ENCODE data around the gene REXO2.

Gene REXO2

GRCh38 chr11:114440971-114441763 is 1.9 kb downstream of the REXO2 start:
- no peak overlapping the region for H3K23ac ChIP-seq (ENCODE audit: low read length in 2 of 2)
- no peak overlapping the region for H3K27ac ChIP-seq (ENCODE audit: low read length, poor library complexity, severe bottlenecking)
- no peak overlapping the region for H2BK12ac ChIP-seq (ENCODE audit: low read length in 2 of 2)
- H4K8ac ChIP-seq (ENCODE audit: low read length), result no peak overlapping the region
- DNase-seq, result peak; percentile 47
- no peaks in the 10 kb centered on the region for H3K4me1 ChIP-seq (ENCODE audit: control insufficient read depth, insufficient read depth, low read depth, low read length)
- no peak overlapping the region for H2BK5ac ChIP-seq (ENCODE audit: low read depth, low read length, poor library complexity, severe bottlenecking)
- no peaks in the 10 kb centered on the region for H3K9me3 ChIP-seq (ENCODE audit: control insufficient read depth, low read length)
- 60% methylated on average over 5 of the region's 7 CpGs for WGBS
- H4K91ac ChIP-seq (ENCODE audit: low read length), result no peak overlapping the region
- no peak overlapping the region for H3K14ac ChIP-seq (ENCODE audit: low read length in 2 of 2)
- no peak overlapping the region for H3K4ac ChIP-seq (ENCODE audit: low read depth in 1 of 2, low read length in 2 of 2)
- peaks cover 4% of the 10 kb centered on the region for H3K79me1 ChIP-seq (replicated peaks; ENCODE audit: low read length, poor library complexity, severe bottlenecking)
- H3K4me3 ChIP-seq (ENCODE audit: insufficient read depth in 1 of 2, low read depth in 1 of 2, low read length in 2 of 2), result peak overlapping the region in 1 of 2 experiments; percentile 98
- no peaks in the 10 kb centered on the region for H3K27me3 ChIP-seq (ENCODE audit: control insufficient read depth in 1 of 2, insufficient read depth in 1 of 2, low read length in 2 of 2)
- H3K36me3 ChIP-seq (ENCODE audit: control insufficient read depth in 1 of 2, insufficient read depth in 2 of 2, low read depth in 1 of 2, low read length in 2 of 2), result peaks cover 0 to 41% of the 10 kb centered on the region in 2 experiments
- peak overlapping the region; percentile 98 for H3K9ac ChIP-seq (ENCODE audit: low read length)
- H3K4me2 ChIP-seq (ENCODE audit: low read length, poor library complexity, severe bottlenecking), result peak overlapping the region; percentile 48
- H3K18ac ChIP-seq (ENCODE audit: low read depth in 1 of 2, low read length in 2 of 2), result no peak overlapping the region
- no peak overlapping the region for H2BK15ac ChIP-seq (ENCODE audit: low read depth, poor library complexity, severe bottlenecking)
- H2AK5ac ChIP-seq (ENCODE audit: low read length, severe bottlenecking), result no peak overlapping the region
- no peak overlapping the region for H2BK120ac ChIP-seq (ENCODE audit: low read depth, low read length)
- H2AFZ ChIP-seq (ENCODE audit: low read depth, low read length), result no peak overlapping the region

DNA sequence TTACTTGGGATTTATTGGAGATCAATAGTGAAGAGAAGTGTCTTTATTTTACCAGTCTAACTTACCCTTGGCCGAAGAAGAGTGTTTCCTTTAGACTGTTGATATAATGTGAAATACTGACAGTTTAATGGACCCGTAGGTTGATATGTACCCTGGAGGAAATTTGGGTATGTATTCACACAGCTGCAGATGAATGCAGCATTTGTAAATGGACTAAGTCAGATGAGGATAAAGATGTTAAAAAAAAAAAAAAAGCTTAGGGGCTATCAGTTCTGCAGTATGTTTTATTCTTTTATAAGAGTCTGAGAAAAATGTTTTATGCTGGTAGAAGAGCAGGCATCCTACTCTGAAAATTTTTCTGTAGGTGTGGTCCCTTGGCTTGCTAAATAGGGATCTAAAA is 2.7 kb downstream of the REXO2 start:
- WGBS, result 64% methylated on average over 2 of the region's 2 CpGs
- no peak overlapping the region for H2AFZ ChIP-seq (ENCODE audit: low read depth, low read length)
- H2AK5ac ChIP-seq (ENCODE audit: low read length, severe bottlenecking), result no peak overlapping the region
- H2BK120ac ChIP-seq (ENCODE audit: low read depth, low read length), result no peak overlapping the region
- H3K4ac ChIP-seq (ENCODE audit: low read depth in 1 of 2, low read length in 2 of 2), result no peak overlapping the region
- H2BK12ac ChIP-seq (ENCODE audit: low read length in 2 of 2), result no peak overlapping the region
- no peaks in the 10 kb centered on the region for H3K27me3 ChIP-seq (ENCODE audit: control insufficient read depth in 1 of 2, insufficient read depth in 1 of 2, low read length in 2 of 2)
- no peaks in the 10 kb centered on the region for H3K4me1 ChIP-seq (ENCODE audit: control insufficient read depth, insufficient read depth, low read depth, low read length)
- H2BK15ac ChIP-seq (ENCODE audit: low read depth, poor library complexity, severe bottlenecking), result no peak overlapping the region
- H3K4me3 ChIP-seq (ENCODE audit: insufficient read depth in 1 of 2, low read depth in 1 of 2, low read length in 2 of 2), result peak overlapping the region in 1 of 2 experiments; percentile 98
- H3K36me3 ChIP-seq (ENCODE audit: control insufficient read depth in 1 of 2, insufficient read depth in 2 of 2, low read depth in 1 of 2, low read length in 2 of 2), result peaks cover 3 to 47% of the 10 kb centered on the region in 2 experiments
- no peak overlapping the region for H4K8ac ChIP-seq (ENCODE audit: low read length)
- DNase-seq, result no peak
- H3K27ac ChIP-seq (ENCODE audit: low read length, poor library complexity, severe bottlenecking), result no peak overlapping the region
- H3K18ac ChIP-seq (ENCODE audit: low read depth in 1 of 2, low read length in 2 of 2), result no peak overlapping the region
- H2BK5ac ChIP-seq (ENCODE audit: low read depth, low read length, poor library complexity, severe bottlenecking), result no peak overlapping the region
- H3K23ac ChIP-seq (ENCODE audit: low read length in 2 of 2), result no peak overlapping the region
- H3K4me2 ChIP-seq (ENCODE audit: low read length, poor library complexity, severe bottlenecking), result peak overlapping the region; percentile 30
- no peaks in the 10 kb centered on the region for H3K9me3 ChIP-seq (ENCODE audit: control insufficient read depth, low read length)
- H3K14ac ChIP-seq (ENCODE audit: low read length in 2 of 2), result no peak overlapping the region
- H3K9ac ChIP-seq (ENCODE audit: low read length), result peak overlapping the region; percentile 98
- H4K91ac ChIP-seq (ENCODE audit: low read length), result no peak overlapping the region
- peaks cover 3% of the 10 kb centered on the region for H3K79me1 ChIP-seq (replicated peaks; ENCODE audit: low read length, poor library complexity, severe bottlenecking)

DNA sequence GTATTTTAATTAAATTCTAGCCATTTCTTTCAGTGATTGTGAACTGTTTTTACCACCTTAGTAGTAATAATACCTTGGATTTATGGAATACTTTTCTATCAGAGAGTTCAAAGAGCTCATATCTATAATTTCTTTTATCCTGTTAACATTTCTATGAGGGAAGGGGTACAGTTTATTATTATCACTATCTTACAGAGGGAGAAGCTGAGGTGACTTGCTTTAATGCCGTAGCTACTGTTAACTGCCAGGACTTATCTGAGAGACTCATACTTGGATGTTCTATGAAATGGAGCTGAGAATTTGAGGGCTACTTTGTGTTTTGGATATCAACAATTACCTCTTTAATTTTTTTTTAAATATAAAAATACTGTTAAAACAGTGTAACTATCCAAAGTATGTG is 3.3 kb downstream of the REXO2 start:
- H2AFZ ChIP-seq (ENCODE audit: low read depth, low read length), result no peak overlapping the region
- H3K4me1 ChIP-seq (ENCODE audit: control insufficient read depth, insufficient read depth, low read depth, low read length), result no peaks in the 10 kb centered on the region
- H3K23ac ChIP-seq (ENCODE audit: low read length in 2 of 2), result no peak overlapping the region
- no peak overlapping the region for H2BK120ac ChIP-seq (ENCODE audit: low read depth, low read length)
- H3K4me3 ChIP-seq (ENCODE audit: insufficient read depth in 1 of 2, low read depth in 1 of 2, low read length in 2 of 2), result no peak overlapping the region
- no peak overlapping the region for H2BK5ac ChIP-seq (ENCODE audit: low read depth, low read length, poor library complexity, severe bottlenecking)
- H2BK12ac ChIP-seq (ENCODE audit: low read length in 2 of 2), result no peak overlapping the region
- no peaks in the 10 kb centered on the region for H3K9me3 ChIP-seq (ENCODE audit: control insufficient read depth, low read length)
- H3K14ac ChIP-seq (ENCODE audit: low read length in 2 of 2), result no peak overlapping the region
- no peak overlapping the region for H3K27ac ChIP-seq (ENCODE audit: low read length, poor library complexity, severe bottlenecking)
- peaks cover 3% of the 10 kb centered on the region for H3K79me1 ChIP-seq (replicated peaks; ENCODE audit: low read length, poor library complexity, severe bottlenecking)
- H4K8ac ChIP-seq (ENCODE audit: low read length), result no peak overlapping the region
- H3K4ac ChIP-seq (ENCODE audit: low read depth in 1 of 2, low read length in 2 of 2), result no peak overlapping the region
- H3K9ac ChIP-seq (ENCODE audit: low read length), result peak overlapping the region; percentile 98
- no peak overlapping the region for H2BK15ac ChIP-seq (ENCODE audit: low read depth, poor library complexity, severe bottlenecking)
- H3K4me2 ChIP-seq (ENCODE audit: low read length, poor library complexity, severe bottlenecking), result no peak overlapping the region
- no peak for DNase-seq
- no peaks in the 10 kb centered on the region for H3K27me3 ChIP-seq (ENCODE audit: control insufficient read depth in 1 of 2, insufficient read depth in 1 of 2, low read length in 2 of 2)
- H2AK5ac ChIP-seq (ENCODE audit: low read length, severe bottlenecking), result no peak overlapping the region
- H3K36me3 ChIP-seq (ENCODE audit: control insufficient read depth in 1 of 2, insufficient read depth in 2 of 2, low read depth in 1 of 2, low read length in 2 of 2), result peaks cover 3 to 52% of the 10 kb centered on the region in 2 experiments
- no peak overlapping the region for H3K18ac ChIP-seq (ENCODE audit: low read depth in 1 of 2, low read length in 2 of 2)
- H4K91ac ChIP-seq (ENCODE audit: low read length), result no peak overlapping the region
- no CpG with 5 or more reads among the region's 1 CpG for WGBS

DNA sequence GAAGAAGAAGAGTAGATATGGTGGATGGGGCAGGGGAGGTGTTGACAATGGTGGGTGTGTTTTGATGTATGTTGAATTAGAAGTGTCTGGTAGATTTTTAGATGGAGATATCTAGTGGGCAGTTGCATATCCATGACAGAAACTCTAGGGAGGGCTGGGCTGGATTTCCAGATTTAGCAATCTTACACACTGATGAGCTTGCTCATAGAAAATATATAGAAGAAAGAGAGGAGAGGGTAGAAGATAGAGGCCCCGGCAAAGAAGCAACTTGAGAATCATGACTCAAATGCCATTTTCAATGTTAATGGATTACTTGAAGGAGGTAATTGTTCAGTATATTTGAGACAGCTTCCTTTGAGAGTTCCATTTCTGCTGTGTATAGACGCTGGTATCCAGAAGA is 8.2 kb downstream of the REXO2 start:
- DNase-seq, result no peak
- WGBS, result 61% methylated on average over 2 of the region's 2 CpGs
- Histone ChIP-seq H3K4me2 (ENCODE audit: low read length, poor library complexity, severe bottlenecking) (peak overlapping the region; percentile 16), H3K9ac (ENCODE audit: low read length) (peak overlapping the region; percentile 1), H3K4me3 (ENCODE audit: insufficient read depth in 1 of 2, low read depth in 1 of 2, low read length in 2 of 2) (no peak overlapping the region), H2AK5ac (ENCODE audit: low read length, severe bottlenecking) (no peak overlapping the region), H2BK15ac (ENCODE audit: low read depth, poor library complexity, severe bottlenecking) (no peak overlapping the region), H3K14ac (ENCODE audit: low read length in 2 of 2) (no peak overlapping the region), H3K18ac (ENCODE audit: low read depth in 1 of 2, low read length in 2 of 2) (no peak overlapping the region), H2BK12ac (ENCODE audit: low read length in 2 of 2) (peak overlapping the region in 1 of 2 experiments; percentile 77), H4K8ac (ENCODE audit: low read length) (no peak overlapping the region), H2BK5ac (ENCODE audit: low read depth, low read length, poor library complexity, severe bottlenecking) (no peak overlapping the region), H2BK120ac (ENCODE audit: low read depth, low read length) (no peak overlapping the region), H3K23ac (ENCODE audit: low read length in 2 of 2) (no peak overlapping the region), H3K27me3 (ENCODE audit: control insufficient read depth in 1 of 2, insufficient read depth in 1 of 2, low read length in 2 of 2) (no peaks in the 10 kb centered on the region), H3K79me1 (replicated peaks; ENCODE audit: low read length, poor library complexity, severe bottlenecking) (peaks cover 8% of the 10 kb centered on the region), H3K27ac (ENCODE audit: low read length, poor library complexity, severe bottlenecking) (peak overlapping the region; percentile 76), H2AFZ (ENCODE audit: low read depth, low read length) (no peak overlapping the region), H4K91ac (ENCODE audit: low read length) (no peak overlapping the region), H3K36me3 (ENCODE audit: control insufficient read depth in 1 of 2, insufficient read depth in 2 of 2, low read depth in 1 of 2, low read length in 2 of 2) (peaks cover 5 to 85% of the 10 kb centered on the region in 2 experiments), H3K4me1 (ENCODE audit: control insufficient read depth, insufficient read depth, low read depth, low read length) (no peaks in the 10 kb centered on the region), H3K9me3 (ENCODE audit: control insufficient read depth, low read length) (no peaks in the 10 kb centered on the region), H3K4ac (ENCODE audit: low read depth in 1 of 2, low read length in 2 of 2) (no peak overlapping the region)
